A549 treated with GW870086 at 1 μM for 4 hours (cell line): ENCODE data around the gene GRIN2A. TPM values are rescaled to one million over a fixed set of nuclear protein-coding genes. Genes with fewer than 3 reads are reported as not detected.

ENCODE experiments used
- total RNA-seq: library from RNA; stranded (reverse); fragments of 200-300 nt; extraction: Qiagen RNA extraction; gene quantifications from 5 replicates; pipeline ENCODE4 v1.2.3, GENCODE V29; 2022; ENCODE audit warnings: low read depth

The GRIN2A gene
- total RNA-seq: 0.02 TPM in 3 of 5 replicates, not detected in the others

DNA sequence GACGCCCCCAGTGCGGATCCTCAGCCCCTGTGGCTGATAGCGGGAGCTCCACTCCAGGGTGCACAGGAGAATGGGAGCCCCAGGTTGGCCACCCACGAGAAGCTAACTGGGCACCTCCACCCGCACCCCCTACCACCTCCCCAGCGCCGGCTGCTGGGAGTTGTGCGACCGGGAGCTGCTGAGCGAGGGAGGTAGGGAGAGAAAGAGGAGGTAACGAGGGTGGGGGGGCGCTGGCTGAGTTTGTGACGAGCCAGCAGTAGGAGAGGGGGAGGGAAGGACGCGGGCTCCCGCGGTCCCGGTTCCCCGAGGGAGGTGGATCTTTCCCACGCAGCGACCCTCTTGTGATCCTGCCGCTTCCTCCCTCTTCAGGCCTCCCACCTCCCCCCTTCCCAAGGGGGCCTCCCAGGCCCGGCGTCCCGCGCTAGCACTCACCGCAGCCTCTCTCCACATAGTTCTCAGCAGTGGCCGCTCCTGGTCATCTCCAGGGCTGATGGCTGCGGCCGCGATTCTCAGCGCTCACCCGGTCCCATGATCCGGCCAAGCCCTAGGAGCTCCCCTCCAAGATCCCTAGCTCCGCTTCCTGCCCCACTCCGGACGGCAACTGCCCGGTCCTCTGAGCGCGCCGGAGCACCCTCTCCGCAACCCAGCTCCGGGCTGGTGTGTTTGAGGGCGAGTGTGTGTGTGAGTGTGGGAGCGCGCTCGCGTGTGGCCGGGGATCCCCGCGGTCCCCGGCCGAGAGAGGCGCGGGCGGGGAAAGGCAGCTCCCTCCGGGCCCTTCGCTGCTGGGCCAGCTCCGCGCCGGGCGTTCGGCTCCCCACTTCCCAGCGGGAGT, at the start of gene GRIN2A:
GRIN2A (minus strand) TSS at position 207 of the 832 bp plus-strand sequence. CDS start 2,017 bp downstream, outside the sequence.

Other genes starting within 250 kb of the GRIN2A start
- gene ATF7IP2, start 203.6 kb upstream of the GRIN2A start, total RNA-seq: 9.4 to 12.8 TPM (median 12.7 TPM) in 5 replicates